A673 (cell line): ENCODE measurements around the gene BTBD16. TPM values are rescaled to one million over a fixed set of nuclear protein-coding genes. Genes with fewer than 3 reads are reported as not detected.
A peak's percentile ranks its signal among the peaks of the same experiment; 100 is the strongest.

Experiments used
- BruUV-seq: library from RNA; stranded (reverse); fragments of 400-500 nt; replicated peaks from 2 replicates; lab custom pipeline; 2021; lab: Mats Ljungman, UMichigan
- CTCF ChIA-PET: fragments of 300-600 bp; sonication (Branson Sonifier 250); formaldehyde crosslinking; loops from one replicate; lab custom pipeline; 2022; ENCODE audit warnings: antibody characterized with exemption; lab: Charles Lee
- POLR2A ChIA-PET: fragments of 300-600 bp; sonication (Branson Sonifier 250); formaldehyde crosslinking; loops from one replicate; lab custom pipeline; 2022; ENCODE audit warnings: antibody characterized with exemption; ENCODE audit not compliant: low non-redundant PET; lab: Charles Lee
- DNase-seq: peaks from one replicate; pipeline ENCODE4 v3.0.0-alpha.2; 2015; ENCODE audit warnings: low spot score
- H3K27ac ChIP-seq: fragments of 200-600 bp; sonication (generic); 2 replicates; pipeline ENCODE4 v1.5.1; 2016; ENCODE audit warnings: mixed run types, low read depth, mild to moderate bottlenecking, mixed read lengths, antibody characterized with exemption, low read length; ENCODE audit not compliant: poor library complexity, severe bottlenecking
- H3K27me3 ChIP-seq: fragments of 200-600 bp; sonication (generic); replicated peaks from 2 replicates; pipeline ENCODE4 v1.6.1; 2017; ENCODE audit warnings: mixed run types, low read depth, mild to moderate bottlenecking, mixed read lengths, antibody characterized with exemption, low read length; ENCODE audit not compliant: insufficient read depth, poor library complexity
- H3K36me3 ChIP-seq: fragments of 200-600 bp; sonication (generic); 2 replicates; pipeline ENCODE4 v1.6.1; 2016; ENCODE audit warnings: mixed run types, mild to moderate bottlenecking, mixed read lengths, antibody characterized with exemption, low read length; ENCODE audit not compliant: insufficient read depth, poor library complexity, severe bottlenecking
- H3K4me1 ChIP-seq: fragments of 200-600 bp; sonication (generic); 2 replicates; pipeline ENCODE4 v1.6.1; 2017; ENCODE audit warnings: mixed run types, mild to moderate bottlenecking, mixed read lengths, antibody characterized with exemption, low read length; ENCODE audit not compliant: insufficient read depth, poor library complexity, severe bottlenecking
- H3K4me3 ChIP-seq: fragments of 200-600 bp; sonication (generic); 2 replicates; pipeline ENCODE4 v1.5.1; 2016; ENCODE audit warnings: low read depth, mixed run types, mild to moderate bottlenecking, mixed read lengths, low read length; ENCODE audit not compliant: poor library complexity, severe bottlenecking
- H3K9me3 ChIP-seq: fragments of 200-600 bp; sonication (generic); 2 replicates; pipeline ENCODE4 v1.6.1; 2016; ENCODE audit warnings: mixed run types, low read depth, mild to moderate bottlenecking, mixed read lengths, antibody characterized with exemption, low read length; ENCODE audit not compliant: poor library complexity, severe bottlenecking
- CTCF ChIP-seq: fragments of 300-800, 200-600 bp; sonication (generic); conservative IDR thresholded peaks from 2 replicates; pipeline ENCODE4 v1.5.1; 2017; ENCODE audit warnings: low read depth, mild to moderate bottlenecking, antibody characterized with exemption, low read length, moderate library complexity, mixed read lengths
- EZH2 ChIP-seq: fragments of 200-600 bp; sonication (generic); IDR thresholded peaks from 2 replicates; pipeline ENCODE4 v1.6.1; 2017; ENCODE audit warnings: borderline replicate concordance, low read depth, mild to moderate bottlenecking, mixed read lengths, antibody characterized with exemption, low read length; ENCODE audit not compliant: poor library complexity, severe bottlenecking
- intact Hi-C: fragments of 100-400 bp; cut with micrococcal nuclease; formaldehyde crosslinking; loops from one replicate; pipeline ENCODE4 v1.10.0; 2022; ENCODE audit not compliant: unreplicated experiment
- total RNA-seq: library from RNA; stranded (reverse); gene quantifications from 2 replicates; pipeline ENCODE4 v1.2.3, GENCODE V29; 2021

BTBD16 gene
- total RNA-seq, 1 experiment from 2014 or later = not detected

- intact Hi-C loops = loop anchor here (1.0 to 2.0 kb wide), 3 partner anchors 137 to 406 kb away; no protein-coding TSS in a partner anchor
- no peaks in the 10 kb centered on the region for H3K36me3 ChIP-seq
- ChIA-PET POLR2A (no interaction called here), CTCF (interaction anchor here (0.6 to 1.9 kb wide), 11 partner anchors 9 to 267 kb away, joined by 3 to 20 read pairs (median 5); partner anchors contain the start of gene PLEKHA1)
- H3K9me3 ChIP-seq = no peaks in the 10 kb centered on the region
- H3K27me3 ChIP-seq = no peaks in the 10 kb centered on the region
- BruUV-seq = no TSS peak
- H3K4me3 ChIP-seq = no peak overlapping the region
- peak; percentile 79 for DNase-seq
- no peaks in the 10 kb centered on the region for H3K4me1 ChIP-seq
- TF ChIP-seq CTCF (peak; percentile 86), EZH2 (no peak)
- no peak overlapping the region for H3K27ac ChIP-seq
Measured at GRCh38 chr10:122298598-122299301, 27.7 kb downstream of the BTBD16 start.

- Histone ChIP-seq H3K27ac (no peak overlapping the region), H3K4me1 (no peaks in the 10 kb centered on the region), H3K36me3 (no peaks in the 10 kb centered on the region), H3K9me3 (no peaks in the 10 kb centered on the region), H3K27me3 (no peaks in the 10 kb centered on the region), H3K4me3 (no peak overlapping the region)
- DNase-seq = no peak
- TF ChIP-seq EZH2 (no peak), CTCF (no peak)
- intact Hi-C loops = loop anchor here (2.0 kb wide), 1 partner anchor 405 kb away; no protein-coding TSS in a partner anchor
- no TSS peak for BruUV-seq
- ChIA-PET CTCF (interaction anchor here (0.6 to 1.9 kb wide), 11 partner anchors 8 to 266 kb away, joined by 3 to 20 read pairs (median 5); partner anchors contain the start of gene PLEKHA1), POLR2A (no interaction called here)
Measured at GRCh38 chr10:122299423-122300075, 28.5 kb downstream of the BTBD16 start.

GRCh38 chr10:122301055-122301810 is 30.1 kb downstream of the BTBD16 start:
- intact Hi-C loops = no loop called here
- DNase-seq = no peak
- Histone ChIP-seq H3K27ac (no peak overlapping the region), H3K27me3 (no peaks in the 10 kb centered on the region), H3K36me3 (no peaks in the 10 kb centered on the region), H3K9me3 (no peaks in the 10 kb centered on the region), H3K4me1 (no peaks in the 10 kb centered on the region), H3K4me3 (no peak overlapping the region)
- no TSS peak for BruUV-seq
- TF ChIP-seq EZH2 (no peak), CTCF (no peak)
- ChIA-PET CTCF (no interaction called here), POLR2A (no interaction called here)
